K562 (cell line): ENCODE data around the gene F12. TPM values are rescaled to one million over a fixed set of nuclear protein-coding genes. Genes with fewer than 3 reads are reported as not detected.

Experiments used
- DPF2 ChIP-seq: fragments of 450-650 bp; IDR thresholded peaks from 2 replicates; pipeline ENCODE4 v1.6.1; 2016
- ELF4 ChIP-seq: fragments of 450-650 bp; formaldehyde crosslinking; IDR thresholded peaks from 2 replicates; pipeline ENCODE4 v1.4.0; 2022; ENCODE audit warnings: missing genetic modification characterization
- ILK ChIP-seq: fragments of 450-650 bp; IDR thresholded peaks from 2 replicates; pipeline ENCODE4 v1.6.1; 2016; ENCODE audit warnings: missing genetic modification characterization, low read depth, mild to moderate bottlenecking, missing compliant biosample characterization, moderate library complexity, borderline replicate concordance
- MAFK ChIP-seq: IDR thresholded peaks from 2 replicates; pipeline ENCODE4 v1.6.1; 2011; ENCODE audit warnings: low read length, improper control_type of control experiment
- NFYB ChIP-seq: IDR thresholded peaks from 2 replicates; pipeline ENCODE4 v1.6.1; 2011; ENCODE audit warnings: mild to moderate bottlenecking, moderate library complexity; ENCODE audit not compliant: insufficient read length; ENCODE audit errors: extremely low read depth
- PHF20 ChIP-seq: fragments of 450-650 bp; IDR thresholded peaks from 2 replicates; pipeline ENCODE4 v1.6.1; 2018; ENCODE audit not compliant: partially characterized antibody
- PHF8 ChIP-seq: fragments of 200-600 bp; sonication (generic); IDR thresholded peaks from 2 replicates; pipeline ENCODE4 v1.6.1; 2012; ENCODE audit warnings: mixed run types, mild to moderate bottlenecking, inconsistent platforms, low read length, moderate library complexity, borderline replicate concordance
- PTRF ChIP-seq: fragments of 450-650 bp; IDR thresholded peaks from 2 replicates; pipeline ENCODE4 v1.6.1; 2016; ENCODE audit warnings: mild to moderate bottlenecking, missing genetic modification characterization, missing compliant biosample characterization
- RAD51 ChIP-seq: fragments of 450-650 bp; IDR thresholded peaks from 2 replicates; pipeline ENCODE4 v1.7.1; 2016; ENCODE audit warnings: low read depth, mild to moderate bottlenecking, borderline replicate concordance
- SIX5 ChIP-seq, 2 experiments: IDR thresholded peaks; 2 replicates each; pipeline ENCODE4 v1.6.1; 2011; ENCODE audit warnings: low read length in 2 of 2, borderline replicate concordance in 1 of 2, low read depth in 1 of 2, mild to moderate bottlenecking in 1 of 2, moderate library complexity in 1 of 2; ENCODE audit not compliant: insufficient read depth in 1 of 2
- SNRNP70 ChIP-seq: fragments of 200-400 bp; formaldehyde crosslinking; optimal IDR thresholded peaks from 2 replicates; pipeline ENCODE3; 2017; ENCODE audit warnings: low read depth, low read length
- SOX6 ChIP-seq: fragments of 450-650 bp; IDR thresholded peaks from 2 replicates; pipeline ENCODE4 v1.6.1; 2014; ENCODE audit warnings: mild to moderate bottlenecking
- STAG1 ChIP-seq: sonication (generic); formaldehyde crosslinking; IDR thresholded peaks from 2 replicates; pipeline ENCODE4 v1.5.0; 2020; ENCODE audit warnings: missing genetic modification reagents, borderline replicate concordance
- TRIM28 ChIP-seq: fragments of 450-650 bp; IDR thresholded peaks from 2 replicates; pipeline ENCODE4 v1.6.1; 2017
- ZEB2 ChIP-seq: fragments of 450-650 bp; IDR thresholded peaks from 2 replicates; pipeline ENCODE4 v1.6.1; 2016
- ZKSCAN8 ChIP-seq: fragments of 200-800 bp; sonication (Bioruptor generic); IDR thresholded peaks from 2 replicates; pipeline ENCODE4 v1.6.1; 2016; ENCODE audit warnings: missing genetic modification characterization, missing compliant biosample characterization
- polyA plus RNA-seq, 8 experiments: library from polyadenylated mRNA; depleted of rRNA in 4 of 8; stranded (reverse) in 5 of 8; unstranded in 3 of 8; fragments of >200 nt; fragmentation: Nextera tagmentation in 2 of 8; fragmentation: Illumina TruSeq in 1 of 8; extraction: Ambion mirVana in 2 of 8; extraction: Trizol in 1 of 8; gene quantifications; 2 replicates each; pipeline versions ENCODE4 v1.2.1 to v1.2.3, GENCODE V29; 2011 to 2014; ENCODE audit warnings: inconsistent platforms in 1 of 8, missing spikeins in 1 of 8
- total RNA-seq, 7 experiments: library from RNA; depleted of rRNA in 6 of 7; stranded (reverse); fragments of >200 nt in 6 of 7; fragmentation: Illumina TruSeq in 2 of 7; extraction: Trizol in 2 of 7; gene quantifications; 2 replicates each; pipeline versions ENCODE4 v1.2.1 to v1.2.3, GENCODE V29; 2011 to 2021; ENCODE audit warnings: low replicate concordance in 1 of 7
- TF ChIP-seq, protein P1 (sequence below): fragments of 250-450 bp; sonication (Bioruptor Pico); IDR thresholded peaks from 2 replicates; pipeline ENCODE4 v1.5.0; 2020; ENCODE audit warnings: mild to moderate bottlenecking, borderline replicate concordance
- TF ChIP-seq, protein P2 (sequence below): IDR thresholded peaks from 2 replicates; pipeline ENCODE4 v1.6.1; 2012; ENCODE audit warnings: low read depth, low read length, improper control_type of control experiment, borderline replicate concordance
- TF ChIP-seq, protein P3 (sequence below): IDR thresholded peaks from 2 replicates; pipeline ENCODE4 v1.6.1; 2011; ENCODE audit warnings: borderline replicate concordance, low read depth, mild to moderate bottlenecking, moderate library complexity, low read length; ENCODE audit not compliant: insufficient read depth, poor library complexity, severe bottlenecking

Gene F12
- total and polyA plus RNA-seq, 9 of the 15 experiments (the other 6 are each of a cell fraction or from before 2014, with no cell fraction given): 0.59 to 18.3 (median 3.6) TPM

DNA sequence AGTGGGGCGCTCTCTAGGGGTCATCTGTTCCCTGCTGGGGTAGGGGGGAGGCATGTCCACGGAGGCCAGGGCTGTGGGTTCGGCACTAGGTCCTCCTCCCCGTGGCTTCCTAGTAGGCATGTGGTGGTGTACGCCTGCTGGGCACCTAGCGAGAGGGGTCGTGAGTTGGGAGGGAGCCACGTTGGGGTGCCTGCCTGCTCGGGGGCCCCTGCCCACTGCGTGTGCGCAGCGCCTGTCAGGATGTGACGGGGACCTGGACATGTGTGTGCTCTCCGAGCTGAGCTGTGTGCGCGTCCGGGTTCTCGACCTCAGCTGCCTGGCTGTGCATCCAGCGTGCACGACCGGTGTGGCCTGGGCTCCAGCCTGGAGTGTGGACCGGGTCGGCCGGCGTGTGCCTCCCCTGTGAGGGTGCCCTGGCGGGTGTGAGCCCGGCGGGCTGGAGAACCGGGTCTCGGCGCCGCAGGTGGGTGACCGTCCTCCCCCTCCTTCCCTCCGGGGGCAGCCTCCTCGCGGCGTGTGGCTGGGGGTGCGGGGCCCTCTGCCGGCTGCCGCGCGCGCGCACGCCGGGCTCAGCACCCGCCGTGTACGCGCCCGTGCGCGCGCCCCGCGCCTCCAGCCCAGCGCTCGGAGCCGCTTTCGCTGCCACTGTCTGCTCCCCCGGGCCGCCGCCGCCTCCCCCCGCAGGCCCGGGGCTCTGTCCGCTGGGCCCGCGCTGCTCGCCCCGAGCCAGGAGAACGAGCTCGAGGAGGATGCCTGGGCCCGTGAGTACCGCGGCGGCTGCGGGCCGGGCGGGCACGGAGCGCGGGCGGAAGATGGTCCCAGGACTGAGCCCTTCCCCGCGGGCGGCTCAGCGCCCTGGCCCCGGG, 37.1 kb upstream of the F12 start, which contains the start of gene PRR7 (continued):
- peak; percentile 24 for TF ChIP-seq SNRNP70
- TF ChIP-seq PHF8: peak; percentile 37; the same call in 1 of the 2 replicates
- no peak for TF ChIP-seq ZEB2
- TF ChIP-seq PTRF (tag): no peak
- TF ChIP-seq, protein P1, sequence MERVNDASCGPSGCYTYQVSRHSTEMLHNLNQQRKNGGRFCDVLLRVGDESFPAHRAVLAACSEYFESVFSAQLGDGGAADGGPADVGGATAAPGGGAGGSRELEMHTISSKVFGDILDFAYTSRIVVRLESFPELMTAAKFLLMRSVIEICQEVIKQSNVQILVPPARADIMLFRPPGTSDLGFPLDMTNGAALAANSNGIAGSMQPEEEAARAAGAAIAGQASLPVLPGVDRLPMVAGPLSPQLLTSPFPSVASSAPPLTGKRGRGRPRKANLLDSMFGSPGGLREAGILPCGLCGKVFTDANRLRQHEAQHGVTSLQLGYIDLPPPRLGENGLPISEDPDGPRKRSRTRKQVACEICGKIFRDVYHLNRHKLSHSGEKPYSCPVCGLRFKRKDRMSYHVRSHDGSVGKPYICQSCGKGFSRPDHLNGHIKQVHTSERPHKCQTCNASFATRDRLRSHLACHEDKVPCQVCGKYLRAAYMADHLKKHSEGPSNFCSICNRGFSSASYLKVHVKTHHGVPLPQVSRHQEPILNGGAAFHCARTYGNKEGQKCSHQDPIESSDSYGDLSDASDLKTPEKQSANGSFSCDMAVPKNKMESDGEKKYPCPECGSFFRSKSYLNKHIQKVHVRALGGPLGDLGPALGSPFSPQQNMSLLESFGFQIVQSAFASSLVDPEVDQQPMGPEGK (CRISPR knock-in tag): no peak
- no peak for TF ChIP-seq RAD51
- no peak for TF ChIP-seq ILK (tag)
- no peak for TF ChIP-seq SOX6
- no peak for TF ChIP-seq PHF20
- TF ChIP-seq ELF4: no peak; the same call in 1 of the 2 replicates
- TF ChIP-seq, protein P2, sequence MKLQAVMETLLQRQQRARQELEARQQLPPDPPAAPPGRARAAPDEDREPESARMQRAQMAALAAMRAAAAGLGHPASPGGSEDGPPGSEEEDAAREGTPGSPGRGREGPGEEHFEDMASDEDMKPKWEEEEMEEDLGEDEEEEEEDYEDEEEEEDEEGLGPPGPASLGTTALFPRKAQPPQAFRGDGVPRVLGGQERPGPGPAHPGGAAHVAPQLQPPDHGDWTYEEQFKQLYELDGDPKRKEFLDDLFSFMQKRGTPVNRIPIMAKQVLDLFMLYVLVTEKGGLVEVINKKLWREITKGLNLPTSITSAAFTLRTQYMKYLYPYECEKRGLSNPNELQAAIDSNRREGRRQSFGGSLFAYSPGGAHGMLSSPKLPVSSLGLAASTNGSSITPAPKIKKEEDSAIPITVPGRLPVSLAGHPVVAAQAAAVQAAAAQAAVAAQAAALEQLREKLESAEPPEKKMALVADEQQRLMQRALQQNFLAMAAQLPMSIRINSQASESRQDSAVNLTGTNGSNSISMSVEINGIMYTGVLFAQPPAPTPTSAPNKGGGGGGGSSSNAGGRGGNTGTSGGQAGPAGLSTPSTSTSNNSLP: no peak
- no peak for TF ChIP-seq STAG1 (CRISPR knock-in tag)
- TF ChIP-seq SIX5 (IDR thresholded peaks at IDR 0.05; ENCODE audit: borderline replicate concordance in 1 of 2, insufficient read depth in 1 of 2, low read depth in 1 of 2, low read length in 2 of 2): no peak
- TF ChIP-seq TRIM28: no peak
- TF ChIP-seq ZKSCAN8: 0 out of 2 replicates have a peak, but pooled peaks have one; percentile 33
- TF ChIP-seq, protein P3, sequence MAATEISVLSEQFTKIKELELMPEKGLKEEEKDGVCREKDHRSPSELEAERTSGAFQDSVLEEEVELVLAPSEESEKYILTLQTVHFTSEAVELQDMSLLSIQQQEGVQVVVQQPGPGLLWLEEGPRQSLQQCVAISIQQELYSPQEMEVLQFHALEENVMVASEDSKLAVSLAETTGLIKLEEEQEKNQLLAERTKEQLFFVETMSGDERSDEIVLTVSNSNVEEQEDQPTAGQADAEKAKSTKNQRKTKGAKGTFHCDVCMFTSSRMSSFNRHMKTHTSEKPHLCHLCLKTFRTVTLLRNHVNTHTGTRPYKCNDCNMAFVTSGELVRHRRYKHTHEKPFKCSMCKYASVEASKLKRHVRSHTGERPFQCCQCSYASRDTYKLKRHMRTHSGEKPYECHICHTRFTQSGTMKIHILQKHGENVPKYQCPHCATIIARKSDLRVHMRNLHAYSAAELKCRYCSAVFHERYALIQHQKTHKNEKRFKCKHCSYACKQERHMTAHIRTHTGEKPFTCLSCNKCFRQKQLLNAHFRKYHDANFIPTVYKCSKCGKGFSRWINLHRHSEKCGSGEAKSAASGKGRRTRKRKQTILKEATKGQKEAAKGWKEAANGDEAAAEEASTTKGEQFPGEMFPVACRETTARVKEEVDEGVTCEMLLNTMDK: peak; percentile 41
- TF ChIP-seq NFYB: no peak
- TF ChIP-seq DPF2: no peak
- TF ChIP-seq MAFK: no peak
